CD4-positive, alpha-beta memory T cell (primary cell): ENCODE results near the gene SPATA22. TPM values are rescaled to one million over a fixed set of nuclear protein-coding genes. Genes with fewer than 3 reads are reported as not detected.
"Not testable (repeated sequence)": the region's sequence is repeated elsewhere in the genome, so short reads cannot be mapped to it uniquely, and the experiment has no call there.

ENCODE experiments used
- CTCF ChIA-PET: fragments of 350-600 bp; sonication (Branson Sonifier 250); formaldehyde crosslinking; loops from one replicate; lab custom pipeline; 2021; ENCODE audit warnings: inconsistent platforms; ENCODE audit not compliant: partially characterized antibody; lab: Charles Lee
- POLR2A ChIA-PET: fragments of 350-600 bp; sonication (Branson Sonifier 250); formaldehyde crosslinking; loops from one replicate; lab custom pipeline; 2021; ENCODE audit not compliant: partially characterized antibody; lab: Charles Lee
- DNase-seq, 5 donors: peaks; one replicate each; pipeline versions ENCODE4 v3.0.0 to v3.0.0-alpha.2; 2020 to 2022; ENCODE audit warnings: mixed read lengths in 1 of 5
- H3K27ac ChIP-seq: one replicate; pipeline ENCODE4 v1.7.0; 2013; ENCODE audit warnings: low read depth, low read length
- H3K27me3 ChIP-seq: 2 replicates; pipeline ENCODE4 v1.7.0; 2013; ENCODE audit warnings: mild to moderate bottlenecking, low read length, moderate library complexity; ENCODE audit not compliant: insufficient read depth
- H3K36me3 ChIP-seq: 2 replicates; pipeline ENCODE4 v1.7.0; 2013; ENCODE audit warnings: mild to moderate bottlenecking, low read length, moderate library complexity; ENCODE audit not compliant: insufficient read depth
- H3K4me1 ChIP-seq: 2 replicates; pipeline ENCODE4 v1.7.0; 2013; ENCODE audit warnings: mild to moderate bottlenecking, low read length, moderate library complexity; ENCODE audit not compliant: insufficient read depth
- H3K4me3 ChIP-seq, 2 donors: one replicate each; pipeline ENCODE4 v1.7.0; 2013; ENCODE audit warnings: low read length in 2 of 2, mild to moderate bottlenecking in 1 of 2
- H3K9me3 ChIP-seq, 2 donors: one replicate each; pipeline ENCODE4 v1.7.0; 2013; ENCODE audit warnings: low read length in 2 of 2, control low read depth in 1 of 2; ENCODE audit not compliant: control insufficient read depth in 1 of 2
- H3K27ac Mint-ChIP-seq, 7 donors: one replicate each; pipeline ENCODE4 v1.8.0; 2020 to 2021; ENCODE audit warnings: mixed read lengths in 7 of 7, mild to moderate bottlenecking in 6 of 7, inconsistent platforms in 3 of 7, moderate library complexity in 3 of 7
- H3K27me3 Mint-ChIP-seq, 2 donors: one replicate each; pipeline ENCODE4 v1.8.0; 2020 to 2021; ENCODE audit warnings: mixed read lengths in 2 of 2
- H3K36me3 Mint-ChIP-seq, 2 donors: one replicate each; pipeline ENCODE4 v1.8.0; 2020 to 2021; ENCODE audit warnings: mixed read lengths in 2 of 2, inconsistent platforms in 1 of 2, mild to moderate bottlenecking in 1 of 2
- H3K4me1 Mint-ChIP-seq, 4 donors: one replicate each; pipeline ENCODE4 v1.8.0; 2020 to 2021; ENCODE audit warnings: mixed read lengths in 4 of 4, mild to moderate bottlenecking in 1 of 4
- H3K4me3 Mint-ChIP-seq, 8 donors: one replicate each; pipeline ENCODE4 v1.8.0; 2020 to 2021; ENCODE audit warnings: mixed read lengths in 8 of 8, mild to moderate bottlenecking in 7 of 8, moderate library complexity in 6 of 8, inconsistent platforms in 3 of 8
- H3K9me3 Mint-ChIP-seq, 8 donors: one replicate each; pipeline ENCODE4 v1.8.0; 2020 to 2021; ENCODE audit warnings: mixed read lengths in 8 of 8, mild to moderate bottlenecking in 5 of 8, inconsistent platforms in 3 of 8, moderate library complexity in 1 of 8
- intact Hi-C: fragments of 100-400 bp; cut with micrococcal nuclease; formaldehyde crosslinking; loops from one replicate; pipeline ENCODE4 v1.15.1; 2023
- polyA plus RNA-seq, 2 donors: library from polyadenylated mRNA; unstranded; fragments of 300-500 nt; fragmentation: Illumina TruSeq; gene quantifications; one replicate each; pipeline ENCODE4 v1.2.3, GENCODE V29; 2021
- total RNA-seq, 2 experiments: library from RNA; stranded (reverse); gene quantifications; one replicate each; pipeline ENCODE4 v1.2.3, GENCODE V29; 2021

The SPATA22 gene
- total and polyA plus RNA-seq, 4 experiments from 2014 or later, result 0.42 TPM; not detected in 3

DNA sequence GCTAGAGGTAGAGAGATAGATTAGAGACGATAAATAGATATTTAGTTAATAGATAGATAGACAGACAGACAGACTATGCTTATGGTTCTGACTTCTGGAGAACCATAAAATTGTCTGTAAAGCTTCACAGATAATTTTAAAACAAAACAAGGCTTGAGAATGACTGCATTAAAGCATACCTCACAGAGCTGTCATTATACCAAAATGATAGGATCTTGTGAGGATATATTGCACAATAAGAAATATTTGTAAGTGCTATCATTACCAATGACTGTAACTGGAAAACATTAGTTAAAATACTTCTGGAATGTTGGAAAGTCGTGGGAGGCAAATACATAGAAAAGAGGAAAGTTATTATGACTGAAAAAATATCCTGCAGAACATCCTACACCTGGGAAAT, 69.8 kb downstream of the SPATA22 start:
- Mint-ChIP-seq H3K9me3 (peaks cover 0 to 7% (median 4%) of the 10 kb centered on the region in 8 donors), H3K4me3 (no peak overlapping the region), H3K27me3 (peaks cover 2 to 9% of the 10 kb centered on the region in 2 donors), H3K27ac (no peak overlapping the region), H3K4me1 (no peaks in the 10 kb centered on the region), H3K36me3 (no peaks in the 10 kb centered on the region)
- ChIA-PET CTCF (no interaction called here), POLR2A (no interaction called here)
- H3K27ac ChIP-seq, result no peak overlapping the region
- no peaks in the 10 kb centered on the region for H3K27me3 ChIP-seq
- intact Hi-C loops, result no loop called here
- H3K4me1 ChIP-seq, result no peaks in the 10 kb centered on the region
- no peaks in the 10 kb centered on the region for H3K36me3 ChIP-seq
- no peak for DNase-seq
- no peaks in the 10 kb centered on the region for H3K9me3 ChIP-seq
- H3K4me3 ChIP-seq, result no peak overlapping the region

DNA sequence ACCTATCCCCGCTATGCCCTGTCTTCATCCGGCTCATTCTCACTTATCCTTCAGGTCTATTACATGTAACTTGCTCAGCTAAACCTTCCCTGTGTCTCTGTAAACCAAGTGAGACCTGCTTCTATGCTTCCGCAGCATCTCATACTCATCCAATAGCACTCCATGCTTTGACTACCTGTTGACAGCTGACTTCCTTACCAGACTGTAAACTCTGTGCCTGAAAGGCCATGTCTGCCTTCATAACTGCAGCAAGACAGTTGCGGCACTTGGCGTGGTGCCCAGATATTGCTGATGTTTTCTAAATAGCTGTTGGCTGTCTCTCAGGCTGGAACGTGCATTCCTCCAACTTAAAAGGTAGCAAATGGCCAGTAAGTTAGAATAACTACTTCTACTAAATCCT, 71.6 kb downstream of the SPATA22 start:
- no peaks in the 10 kb centered on the region for H3K36me3 Mint-ChIP-seq
- peaks cover 4 to 9% of the 10 kb centered on the region in 2 donors for H3K27me3 Mint-ChIP-seq
- Histone ChIP-seq H3K4me3 (no peak overlapping the region), H3K9me3 (no peaks in the 10 kb centered on the region), H3K27ac (no peak overlapping the region), H3K4me1 (no peaks in the 10 kb centered on the region), H3K36me3 (no peaks in the 10 kb centered on the region), H3K27me3 (no peaks in the 10 kb centered on the region)
- DNase-seq, result no peak
- intact Hi-C loops, result no loop called here
- H3K4me3 Mint-ChIP-seq, result no peak overlapping the region
- ChIA-PET CTCF (no interaction called here), POLR2A (no interaction called here)
- H3K27ac Mint-ChIP-seq, result no peak overlapping the region
- H3K4me1 Mint-ChIP-seq, result no peaks in the 10 kb centered on the region
- H3K9me3 Mint-ChIP-seq, result peaks cover 0 to 4% (median 0%) of the 10 kb centered on the region in 8 donors

- Histone ChIP-seq H3K4me1 (no peaks in the 10 kb centered on the region), H3K4me3 (no peak within 1 kb of the TSS), H3K9me3 (no peaks in the 10 kb centered on the region), H3K36me3 (no peaks in the 10 kb centered on the region), H3K27me3 (no peaks in the 10 kb centered on the region), H3K27ac (no peak within 1 kb of the TSS)
- Mint-ChIP-seq H3K36me3 (no peaks in the 10 kb centered on the region), H3K4me3 (no peak within 1 kb of the TSS), H3K27ac (no peak within 1 kb of the TSS), H3K9me3 (peaks cover 0 to 4% (median 0%) of the 10 kb centered on the region in 8 donors), H3K27me3 (peaks cover 8 to 12% of the 10 kb centered on the region in 2 donors), H3K4me1 (no peaks in the 10 kb centered on the region)
- intact Hi-C loops, result no loop called here
- no peak for DNase-seq
- ChIA-PET POLR2A (no interaction called here), CTCF (no interaction called here)
These were observed 73.3 kb downstream of the SPATA22 start, which contains the start of gene OR1E1 for GRCh38 chr17:3398310-3398709. Gene OR1E1 (minus strand): TSS chr17:3398410. CDS start chr17:3398410, 0 bp downstream.

GRCh38 chr17:3397801-3398200, 73.8 kb downstream of the SPATA22 start:
- H3K27me3 ChIP-seq, H3K9me3 ChIP-seq, H3K36me3 ChIP-seq, H3K4me1 ChIP-seq, DNase-seq, intact Hi-C loops, H3K36me3 Mint-ChIP-seq, H3K27ac Mint-ChIP-seq, H3K4me3 Mint-ChIP-seq, POLR2A ChIA-PET, H3K27ac ChIP-seq, H3K4me1 Mint-ChIP-seq, H3K4me3 ChIP-seq, H3K9me3 Mint-ChIP-seq, CTCF ChIA-PET: not testable (repeated sequence)
- H3K27me3 Mint-ChIP-seq, result peaks cover 8 to 12% of the 10 kb centered on the region in 2 donors

Other genes with a start within 250 kb of the SPATA22 start
- under 1 TPM; 0.23 to 0.53 TPM for gene OR3A1, start 173.5 kb downstream of the SPATA22 start, total RNA-seq
- not detected for gene OR3A1, start 173.5 kb downstream of the SPATA22 start, polyA plus RNA-seq
- 1 to 10 TPM; 1.9 to 2.4 TPM for gene OR3A2, start 85.5 kb downstream of the SPATA22 start, total RNA-seq
- gene OR3A2, start 85.5 kb downstream of the SPATA22 start, polyA plus RNA-seq, result under 1 TPM; 0.79 to 1.00 TPM
- not detected for gene OR1E1, start 73.4 kb downstream of the SPATA22 start, total RNA-seq
- not detected for gene OR1E1, start 73.4 kb downstream of the SPATA22 start, polyA plus RNA-seq
- gene OR3A3, start 60.4 kb downstream of the SPATA22 start, total RNA-seq, result not detected
- not detected for gene OR3A3, start 60.4 kb downstream of the SPATA22 start, polyA plus RNA-seq
- not detected for gene OR1E2, start 38.0 kb downstream of the SPATA22 start, total RNA-seq
- not detected for gene OR1E2, start 38.0 kb downstream of the SPATA22 start, polyA plus RNA-seq
- not detected for gene ASPA, start 4.2 kb upstream of the SPATA22 start, total RNA-seq
- gene ASPA, start 4.2 kb upstream of the SPATA22 start, polyA plus RNA-seq, result not detected
- under 1 TPM; 0.06 to 0.14 TPM for gene TRPV3, start 86.0 kb upstream of the SPATA22 start, total RNA-seq
- not detected for gene TRPV3, start 86.0 kb upstream of the SPATA22 start, polyA plus RNA-seq
- gene TRPV1, start 137.6 kb upstream of the SPATA22 start, total RNA-seq, result 1 to 10 TPM; 8.1 to 8.8 TPM
- under 1 TPM in 1 of 2 donors, not detected in 1; 0.46 TPM for gene TRPV1, start 137.6 kb upstream of the SPATA22 start, polyA plus RNA-seq
- 10 to 100 TPM; 10.7 to 11.6 TPM for gene SHPK, start 164.4 kb upstream of the SPATA22 start, total RNA-seq
- 1 to 10 TPM; 5.8 to 6.0 TPM for gene SHPK, start 164.4 kb upstream of the SPATA22 start, polyA plus RNA-seq
- 10 to 100 TPM; 11.6 to 12.0 TPM for gene CTNS, start 164.9 kb upstream of the SPATA22 start, total RNA-seq
- 1 to 10 TPM; 7.7 to 8.0 TPM for gene CTNS, start 164.9 kb upstream of the SPATA22 start, polyA plus RNA-seq
- 10 to 100 TPM; 12.7 to 13.2 TPM for gene TAX1BP3, start 196.8 kb upstream of the SPATA22 start, total RNA-seq
- 10 to 100 TPM; 28.2 to 32.3 TPM for gene TAX1BP3, start 196.8 kb upstream of the SPATA22 start, polyA plus RNA-seq
- gene EMC6, start 197.0 kb upstream of the SPATA22 start, total RNA-seq, result 10 to 100 TPM; 27.8 to 29.4 TPM
- 100 to 1,000 TPM in 1 of 2 donors, 10 to 100 TPM in 1; 75.7 to 104 TPM for gene EMC6, start 197.0 kb upstream of the SPATA22 start, polyA plus RNA-seq
- 10 to 100 TPM; 13.8 to 16.0 TPM for gene P2RX5, start 224.3 kb upstream of the SPATA22 start, total RNA-seq
- gene P2RX5, start 224.3 kb upstream of the SPATA22 start, polyA plus RNA-seq, result 10 to 100 TPM; 18.8 to 28.9 TPM